Ishikawa (cell line): ENCODE measurements around the gene TACC2.

Experiments used
- CEBPB ChIP-seq: IDR thresholded peaks from 2 replicates; pipeline ENCODE4 v1.6.1; 2012
- CREB1 ChIP-seq: IDR thresholded peaks from 2 replicates; pipeline ENCODE4 v1.6.1; 2012; ENCODE audit warnings: low read depth
- EGR1 ChIP-seq: IDR thresholded peaks from 2 replicates; pipeline ENCODE4 v1.6.1; 2012
- EP300 ChIP-seq: IDR thresholded peaks from 2 replicates; pipeline ENCODE4 v1.6.1; 2012; ENCODE audit warnings: borderline replicate concordance
- FOXM1 ChIP-seq: IDR thresholded peaks from 2 replicates; pipeline ENCODE4 v1.6.1; 2012; ENCODE audit warnings: low read depth, borderline replicate concordance
- MAX ChIP-seq: IDR thresholded peaks from 2 replicates; pipeline ENCODE4 v1.6.1; 2012
- NFIC ChIP-seq: IDR thresholded peaks from 2 replicates; pipeline ENCODE4 v1.6.1; 2012
- RAD21 ChIP-seq: IDR thresholded peaks from 2 replicates; pipeline ENCODE4 v1.6.1; 2012; ENCODE audit warnings: low read depth
- REST ChIP-seq: IDR thresholded peaks from 2 replicates; pipeline ENCODE4 v1.6.1; 2012; ENCODE audit warnings: low read depth, mild to moderate bottlenecking
- TAF1 ChIP-seq: IDR thresholded peaks from 2 replicates; pipeline ENCODE4 v1.6.1; 2012; ENCODE audit warnings: low read depth, mild to moderate bottlenecking
- TCF12 ChIP-seq: IDR thresholded peaks from 2 replicates; pipeline ENCODE4 v1.6.1; 2012; ENCODE audit warnings: low read depth
- TEAD4 ChIP-seq: IDR thresholded peaks from 2 replicates; pipeline ENCODE4 v1.6.1; 2012
- USF1 ChIP-seq: IDR thresholded peaks from 2 replicates; pipeline ENCODE4 v1.6.1; 2012
- YY1 ChIP-seq: IDR thresholded peaks from 2 replicates; pipeline ENCODE4 v1.6.1; 2012; ENCODE audit warnings: low read depth
- ZBTB7A ChIP-seq: IDR thresholded peaks from 2 replicates; pipeline ENCODE4 v1.6.1; 2012; ENCODE audit warnings: low read depth

Gene TACC2

GRCh38 chr10:122044045-122044661 lies 55.2 kb downstream of the TACC2 start:
- TF ChIP-seq CREB1 = no peak
- TF ChIP-seq NFIC = no peak
- no peak for TF ChIP-seq ZBTB7A
- peak; percentile 23; the same call in 1 of the 2 replicates for TF ChIP-seq USF1
- no peak for TF ChIP-seq RAD21
- TF ChIP-seq YY1 = peak; percentile 63; the same call in 1 of the 2 replicates
- no peak for TF ChIP-seq REST
- TF ChIP-seq EP300 = no peak
- TF ChIP-seq MAX = peak; percentile 79
- no peak for TF ChIP-seq EGR1
- no peak for TF ChIP-seq FOXM1

- no peak for TF ChIP-seq MAX
- no peak for TF ChIP-seq RAD21
- TF ChIP-seq TAF1 = no peak
- TF ChIP-seq CEBPB = no peak
- no peak for TF ChIP-seq EP300
- no peak for TF ChIP-seq TCF12
- TF ChIP-seq REST = no peak
- TF ChIP-seq FOXM1 = no peak
- no peak for TF ChIP-seq NFIC
- no peak for TF ChIP-seq USF1
- no peak for TF ChIP-seq EGR1
- TF ChIP-seq ZBTB7A = no peak
- no peak for TF ChIP-seq YY1
- TF ChIP-seq CREB1 = no peak
- no peak for TF ChIP-seq TEAD4
These were observed 55.8 kb downstream of the TACC2 start for GRCh38 chr10:122044713-122045112.

GRCh38 chr10:122045212-122045611 lies 56.2 kb downstream of the TACC2 start:
- TF ChIP-seq TEAD4 (no peak), FOXM1 (no peak), MAX (no peak), TCF12 (no peak), CEBPB (no peak), ZBTB7A (no peak), NFIC (no peak), RAD21 (no peak), TAF1 (no peak), EGR1 (no peak), EP300 (no peak)

GRCh38 chr10:122047560-122047959 lies 58.6 kb downstream of the TACC2 start:
- no peak for TF ChIP-seq USF1
- no peak for TF ChIP-seq NFIC
- no peak for TF ChIP-seq CREB1

- TF ChIP-seq USF1 (no peak), REST (no peak), YY1 (no peak), NFIC (no peak), FOXM1 (no peak), EP300 (no peak), TAF1 (no peak)
These were observed 60.1 kb downstream of the TACC2 start for GRCh38 chr10:122049076-122049475.
